HepG2 (cell line): ENCODE results near the gene GPC2. TPM values are rescaled to one million over a fixed set of nuclear protein-coding genes. Genes with fewer than 3 reads are reported as not detected.
A peak's percentile ranks its signal among the peaks of the same experiment; 100 is the strongest.

Source experiments
- ATF2 ChIP-seq: sonication (generic); formaldehyde crosslinking; IDR thresholded peaks from 2 replicates; pipeline ENCODE4 v1.4.0; 2020; ENCODE audit warnings: missing genetic modification reagents
- DBP ChIP-seq: sonication (generic); formaldehyde crosslinking; IDR thresholded peaks from 2 replicates; pipeline ENCODE4 v1.4.0; 2020; ENCODE audit warnings: missing genetic modification reagents; ENCODE audit errors: not compliant biosample characterization
- FOSL2 ChIP-seq: sonication (generic); formaldehyde crosslinking; IDR thresholded peaks from 2 replicates; pipeline ENCODE4 v1.4.0; 2020; ENCODE audit warnings: missing genetic modification reagents
- FOXC1 ChIP-seq: sonication (generic); formaldehyde crosslinking; IDR thresholded peaks from 2 replicates; pipeline ENCODE4 v1.8.0; 2022; ENCODE audit warnings: mild to moderate bottlenecking, missing genetic modification reagents, borderline replicate concordance
- FOXP1 ChIP-seq, 2 experiments: fragments of 450-650 bp in 1 of 2; IDR thresholded peaks; 2 replicates each; pipeline ENCODE4 v1.6.1; 2017 to 2018; ENCODE audit warnings: antibody characterized with exemption in 1 of 2
- HES4 ChIP-seq: sonication (generic); formaldehyde crosslinking; IDR thresholded peaks from 2 replicates; pipeline ENCODE4 v1.9.0; 2021; ENCODE audit warnings: mild to moderate bottlenecking, missing genetic modification reagents, borderline replicate concordance
- KAT2B ChIP-seq: fragments of 150-350 bp; IDR thresholded peaks from 2 replicates; pipeline ENCODE4 v1.6.1; 2014; ENCODE audit warnings: low read depth, low read length, borderline replicate concordance
- MXD4 ChIP-seq: IDR thresholded peaks from 2 replicates; pipeline ENCODE4 v1.6.1; 2016; ENCODE audit warnings: mild to moderate bottlenecking, missing biosample characterization, missing genetic modification reagents
- NFKB2 ChIP-seq: sonication (generic); formaldehyde crosslinking; IDR thresholded peaks from 2 replicates; pipeline ENCODE4 v1.4.0; 2020; ENCODE audit warnings: missing genetic modification reagents, borderline replicate concordance
- PCBP1 ChIP-seq: fragments of 200-400 bp; formaldehyde crosslinking; IDR thresholded peaks from 2 replicates; pipeline ENCODE4 v1.6.1; 2017; ENCODE audit warnings: mild to moderate bottlenecking, low read depth, low read length, borderline replicate concordance
- POLR2AphosphoS5 ChIP-seq: IDR thresholded peaks from 2 replicates; pipeline ENCODE4 v1.6.1; 2012; ENCODE audit warnings: low read depth, low read length
- RFXAP ChIP-seq: sonication (generic); formaldehyde crosslinking; IDR thresholded peaks from 2 replicates; pipeline ENCODE4 v1.4.0; 2020; ENCODE audit warnings: missing genetic modification reagents, borderline replicate concordance
- RNF2 ChIP-seq: fragments of 450-650 bp; conservative IDR thresholded peaks from 2 replicates; pipeline ENCODE4 v1.6.1; 2016; ENCODE audit warnings: low read depth
- SP4 ChIP-seq: sonication (generic); formaldehyde crosslinking; IDR thresholded peaks from 2 replicates; pipeline ENCODE4 v1.8.1; 2023; ENCODE audit warnings: mild to moderate bottlenecking, missing genetic modification reagents
- TIGD3 ChIP-seq: sonication (generic); formaldehyde crosslinking; IDR thresholded peaks from 2 replicates; pipeline ENCODE4 v1.5.1; 2020; ENCODE audit warnings: mild to moderate bottlenecking, missing genetic modification reagents, borderline replicate concordance
- ZBTB1 ChIP-seq: sonication (generic); formaldehyde crosslinking; IDR thresholded peaks from 2 replicates; pipeline ENCODE4 v1.4.0; 2020; ENCODE audit warnings: missing genetic modification reagents, borderline replicate concordance
- ZBTB25 ChIP-seq: IDR thresholded peaks from 2 replicates; pipeline ENCODE4 v1.6.1; 2018; ENCODE audit warnings: missing genetic modification reagents
- ZC3H13 ChIP-seq: sonication (generic); formaldehyde crosslinking; IDR thresholded peaks from 2 replicates; pipeline ENCODE4 v1.8.1; 2023; ENCODE audit warnings: mild to moderate bottlenecking, missing genetic modification reagents, moderate library complexity
- ZNF180 ChIP-seq: sonication (generic); formaldehyde crosslinking; IDR thresholded peaks from 2 replicates; pipeline ENCODE4 v1.4.0; 2020; ENCODE audit warnings: low read depth, missing genetic modification reagents, borderline replicate concordance
- ZNF275 ChIP-seq: sonication (generic); formaldehyde crosslinking; IDR thresholded peaks from 2 replicates; pipeline ENCODE4 v1.8.0; 2022; ENCODE audit warnings: missing genetic modification reagents, mild to moderate bottlenecking, inconsistent platforms, borderline replicate concordance
- ZNF382 ChIP-seq: sonication (generic); formaldehyde crosslinking; IDR thresholded peaks from 2 replicates; pipeline ENCODE4 v1.5.0; 2020; ENCODE audit warnings: missing genetic modification reagents, mild to moderate bottlenecking, borderline replicate concordance
- ZNF776 ChIP-seq: sonication (generic); formaldehyde crosslinking; IDR thresholded peaks from 2 replicates; pipeline ENCODE4 v1.4.0; 2020; ENCODE audit warnings: mild to moderate bottlenecking, missing genetic modification reagents
- polyA plus RNA-seq, 8 experiments: library from polyadenylated mRNA; depleted of rRNA in 3 of 8; stranded (reverse) in 7 of 8; unstranded in 1 of 8; fragments of >200 nt; fragmentation: Illumina TruSeq in 4 of 8; extraction: Trizol in 4 of 8; gene quantifications; 2 replicates each; pipeline versions ENCODE4 v1.2.1 to v1.2.3, GENCODE V29; 2011 to 2016; ENCODE audit warnings: low read depth in 4 of 8, missing spikeins in 1 of 8, mixed read lengths in 1 of 8; ENCODE audit not compliant: insufficient read depth in 1 of 8
- total RNA-seq, 5 experiments: library from RNA; depleted of rRNA; stranded (reverse); fragments of >200 nt; fragmentation: Illumina TruSeq; extraction: Trizol; gene quantifications; 2 replicates each; pipeline ENCODE4 v1.2.3, GENCODE V29; 2016; ENCODE audit warnings: low read depth in 1 of 5

The GPC2 gene
- total and polyA plus RNA-seq, 2 of the 13 experiments (the other 11 are each of a cell fraction or from before 2014, with no cell fraction given) = 0.64 to 0.78 TPM

- TF ChIP-seq FOXP1 (IDR thresholded peaks at IDR 0.05) (no peak), FOXP1 (CRISPR knock-in tag; IDR thresholded peaks at IDR 0.05) (0 out of 2 replicates have a peak, but pooled peaks have one; percentile 9), TIGD3 (CRISPR knock-in tag) (no peak), FOSL2 (CRISPR knock-in tag) (peak; percentile 37; the same call in 1 of the 2 replicates), RNF2 (no peak), ZNF382 (no peak), ZNF180 (no peak), MXD4 (CRISPR knock-in tag) (peak; percentile 63; the same call in 1 of the 2 replicates), ZNF776 (CRISPR knock-in tag) (no peak), PCBP1 (peak; percentile 45; the same call in 1 of the 2 replicates), HES4 (CRISPR knock-in tag) (peak; percentile 66; the same call in 1 of the 2 replicates), ZNF275 (0 out of 2 replicates have a peak, but pooled peaks have one; percentile 31), ZBTB25 (peak; percentile 92), ZC3H13 (CRISPR knock-in tag) (no peak), DBP (no peak), FOXC1 (CRISPR knock-in tag) (no peak), RFXAP (CRISPR knock-in tag) (no peak), NFKB2 (CRISPR knock-in tag) (peak; percentile 42; the same call in 1 of the 2 replicates), POLR2AphosphoS5 (peak; percentile 76), KAT2B (no peak), SP4 (CRISPR knock-in tag) (peak; percentile 91), ZBTB1 (CRISPR knock-in tag) (no peak), ATF2 (CRISPR knock-in tag) (peak; percentile 67; the same call in 1 of the 2 replicates)
These were observed 18.7 kb downstream of the GPC2 start, which contains the start of gene TRAPPC14 (continued) for GRCh38 chr7:100158229-100159098.
